ENCODE data around the gene WNT4. TPM values are rescaled to one million over a fixed set of nuclear protein-coding genes. Genes with fewer than 3 reads are reported as not detected.

The WNT4 gene
- total and polyA plus RNA-seq, 2 donors from 2014 or later, result 0.45 to 0.69 TPM

DNA sequence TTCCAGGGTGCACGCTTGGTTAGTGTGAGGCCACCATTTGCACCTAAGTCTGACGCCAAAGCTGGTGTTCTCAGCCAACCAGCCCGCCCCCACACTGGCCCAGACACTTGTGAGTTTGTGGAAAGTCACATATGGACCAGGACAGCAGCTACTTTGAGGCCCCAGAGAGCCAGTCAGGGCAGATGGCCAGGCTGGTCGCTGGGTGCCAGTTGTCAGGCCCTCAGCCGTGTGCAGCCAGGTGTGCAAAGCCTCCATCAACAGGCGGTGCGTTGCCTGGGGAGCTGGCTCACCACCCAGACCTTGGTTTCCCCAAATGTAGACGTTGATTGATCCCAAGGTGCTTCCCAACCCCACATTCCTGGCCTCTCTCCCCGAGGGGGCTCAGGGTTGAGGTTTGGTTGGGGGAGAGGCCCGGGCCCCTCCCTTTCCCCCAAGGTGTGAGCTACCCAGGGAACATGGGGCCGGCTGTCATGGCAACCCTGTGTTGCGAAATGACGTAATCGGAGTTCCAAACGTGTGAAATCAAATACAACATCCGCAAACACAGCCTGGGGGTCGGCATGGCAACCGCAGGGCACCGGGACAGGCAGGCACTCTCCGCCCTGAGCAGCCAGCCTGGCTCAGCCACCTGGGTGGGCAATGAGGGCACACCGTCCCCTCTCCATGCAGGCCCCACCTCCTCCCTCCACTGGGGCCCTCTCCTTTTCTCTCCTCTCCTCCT is 42.2 kb upstream of the WNT4 start:
- TF ChIP-seq, protein P1, sequence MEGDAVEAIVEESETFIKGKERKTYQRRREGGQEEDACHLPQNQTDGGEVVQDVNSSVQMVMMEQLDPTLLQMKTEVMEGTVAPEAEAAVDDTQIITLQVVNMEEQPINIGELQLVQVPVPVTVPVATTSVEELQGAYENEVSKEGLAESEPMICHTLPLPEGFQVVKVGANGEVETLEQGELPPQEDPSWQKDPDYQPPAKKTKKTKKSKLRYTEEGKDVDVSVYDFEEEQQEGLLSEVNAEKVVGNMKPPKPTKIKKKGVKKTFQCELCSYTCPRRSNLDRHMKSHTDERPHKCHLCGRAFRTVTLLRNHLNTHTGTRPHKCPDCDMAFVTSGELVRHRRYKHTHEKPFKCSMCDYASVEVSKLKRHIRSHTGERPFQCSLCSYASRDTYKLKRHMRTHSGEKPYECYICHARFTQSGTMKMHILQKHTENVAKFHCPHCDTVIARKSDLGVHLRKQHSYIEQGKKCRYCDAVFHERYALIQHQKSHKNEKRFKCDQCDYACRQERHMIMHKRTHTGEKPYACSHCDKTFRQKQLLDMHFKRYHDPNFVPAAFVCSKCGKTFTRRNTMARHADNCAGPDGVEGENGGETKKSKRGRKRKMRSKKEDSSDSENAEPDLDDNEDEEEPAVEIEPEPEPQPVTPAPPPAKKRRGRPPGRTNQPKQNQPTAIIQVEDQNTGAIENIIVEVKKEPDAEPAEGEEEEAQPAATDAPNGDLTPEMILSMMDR (IDR thresholded peaks at IDR 0.05; ENCODE audit: borderline replicate concordance, extremely low read depth, insufficient read depth), result no peak
- no peaks in the 10 kb centered on the region for H3K4me1 ChIP-seq (ENCODE audit: control insufficient read depth in 2 of 3, insufficient read depth in 2 of 3, low read depth in 1 of 3, low read length in 3 of 3)
- H3K27me3 ChIP-seq (ENCODE audit: control insufficient read depth, insufficient read depth, low read length), result no peaks in the 10 kb centered on the region
- intact Hi-C loops (cut with DNase I), result no loop called here
- DNase-seq (peak; percentile 91 to 95 (median 93)), FAIRE-seq (no peak)
- H3K9ac ChIP-seq (ENCODE audit: low read length in 3 of 3), result no peak overlapping the region
- H3K4me3 ChIP-seq (ENCODE audit: low read length in 3 of 3), result no peak overlapping the region
- H3K27ac ChIP-seq (ENCODE audit: low read depth in 2 of 2, low read length in 2 of 2), result no peak overlapping the region
- H3K36me3 ChIP-seq (ENCODE audit: control insufficient read depth in 2 of 3, insufficient read depth in 3 of 3, low read length in 3 of 3), result no peaks in the 10 kb centered on the region
- H3K9me3 ChIP-seq (ENCODE audit: control insufficient read depth in 2 of 3, insufficient read depth in 1 of 3, low read length in 3 of 3), result no peaks in the 10 kb centered on the region

DNA sequence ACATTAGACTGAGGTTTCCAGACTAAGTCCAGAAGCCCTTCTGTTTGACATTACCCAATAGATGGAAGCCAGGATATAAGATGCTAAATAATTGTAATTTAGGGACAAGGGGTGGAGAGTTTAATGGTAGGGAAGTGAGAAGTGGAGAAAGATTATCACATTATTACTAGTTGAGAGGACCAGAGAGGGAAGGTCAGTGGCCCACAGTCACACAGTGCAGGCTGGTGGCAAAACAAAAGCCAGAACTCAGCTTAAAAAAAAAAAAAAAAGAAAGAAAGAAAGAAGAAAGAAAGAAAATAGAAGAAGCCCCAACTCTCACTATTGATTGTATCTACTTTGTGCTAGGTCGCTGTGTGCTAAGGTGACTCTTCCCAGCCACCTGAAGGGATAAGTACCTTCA is 41.6 kb upstream of the WNT4 start:
- no peak overlapping the region for H3K4me3 ChIP-seq (ENCODE audit: low read length in 3 of 3)

GRCh38 chr1:22182715-22183114 is 39.8 kb upstream of the WNT4 start:
- Histone ChIP-seq H3K36me3 (ENCODE audit: control insufficient read depth in 2 of 3, insufficient read depth in 3 of 3, low read length in 3 of 3) (no peaks in the 10 kb centered on the region), H3K27ac (ENCODE audit: low read depth in 2 of 2, low read length in 2 of 2) (no peak overlapping the region), H3K9ac (ENCODE audit: low read length in 3 of 3) (no peak overlapping the region), H3K9me3 (ENCODE audit: control insufficient read depth in 2 of 3, insufficient read depth in 1 of 3, low read length in 3 of 3) (no peaks in the 10 kb centered on the region), H3K4me1 (ENCODE audit: control insufficient read depth in 2 of 3, insufficient read depth in 2 of 3, low read depth in 1 of 3, low read length in 3 of 3) (no peaks in the 10 kb centered on the region), H3K27me3 (ENCODE audit: control insufficient read depth, insufficient read depth, low read length) (no peaks in the 10 kb centered on the region), H3K4me3 (ENCODE audit: low read length in 3 of 3) (no peak overlapping the region)
- FAIRE-seq (no peak), DNase-seq (no peak)
- TF ChIP-seq, protein P1 (IDR thresholded peaks at IDR 0.05; ENCODE audit: borderline replicate concordance, extremely low read depth, insufficient read depth), result no peak
- intact Hi-C loops (cut with DNase I), result no loop called here

More for the DNA sequence above, 41.6 kb upstream of the WNT4 start:
- Histone ChIP-seq H3K4me1 (ENCODE audit: control insufficient read depth in 2 of 3, insufficient read depth in 2 of 3, low read depth in 1 of 3, low read length in 3 of 3) (no peaks in the 10 kb centered on the region), H3K27ac (ENCODE audit: low read depth in 2 of 2, low read length in 2 of 2) (no peak overlapping the region), H3K27me3 (ENCODE audit: control insufficient read depth, insufficient read depth, low read length) (no peaks in the 10 kb centered on the region), H3K36me3 (ENCODE audit: control insufficient read depth in 2 of 3, insufficient read depth in 3 of 3, low read length in 3 of 3) (no peaks in the 10 kb centered on the region), H3K9me3 (ENCODE audit: control insufficient read depth in 2 of 3, insufficient read depth in 1 of 3, low read length in 3 of 3) (no peaks in the 10 kb centered on the region), H3K9ac (ENCODE audit: low read length in 3 of 3) (no peak overlapping the region)
- DNase-seq, result no peak
- intact Hi-C loops (cut with DNase I), result no loop called here
- FAIRE-seq, result no peak
- TF ChIP-seq, protein P1 (IDR thresholded peaks at IDR 0.05; ENCODE audit: borderline replicate concordance, extremely low read depth, insufficient read depth), result no peak
